WTC11 (cell line): ENCODE results near the gene HSBP1L1. TPM values are rescaled to one million over a fixed set of nuclear protein-coding genes. Genes with fewer than 3 reads are reported as not detected.

ENCODE experiments used
- ATF6 ChIP-seq: sonication (generic); formaldehyde crosslinking; IDR thresholded peaks from 2 replicates; pipeline ENCODE4 v1.8.1; 2023; ENCODE audit warnings: mild to moderate bottlenecking, missing genetic modification reagents
- ELF4 ChIP-seq: sonication (generic); formaldehyde crosslinking; IDR thresholded peaks from 2 replicates; pipeline ENCODE4 v1.8.1; 2022; ENCODE audit warnings: low read depth, mild to moderate bottlenecking, moderate library complexity, missing genetic modification reagents
- ETV6 ChIP-seq: sonication (generic); formaldehyde crosslinking; IDR thresholded peaks from 2 replicates; pipeline ENCODE4 v1.8.1; 2022; ENCODE audit warnings: mild to moderate bottlenecking, missing genetic modification reagents
- FOXJ3 ChIP-seq: sonication (generic); formaldehyde crosslinking; IDR thresholded peaks from 2 replicates; pipeline ENCODE4 v1.9.0; 2021; ENCODE audit warnings: missing genetic modification reagents, mild to moderate bottlenecking, borderline replicate concordance
- MAX ChIP-seq: sonication (generic); formaldehyde crosslinking; IDR thresholded peaks from 2 replicates; pipeline ENCODE4 v1.8.0; 2022; ENCODE audit warnings: mild to moderate bottlenecking, missing genetic modification reagents
- MXD4 ChIP-seq: fragments of 250-450 bp; sonication (Bioruptor Pico); IDR thresholded peaks from 2 replicates; pipeline ENCODE4 v1.8.0; 2021; ENCODE audit warnings: mild to moderate bottlenecking, moderate library complexity, borderline replicate concordance
- NFYB ChIP-seq: sonication (generic); formaldehyde crosslinking; conservative IDR thresholded peaks from 2 replicates; pipeline ENCODE4 v1.8.0; 2022; ENCODE audit warnings: low read depth, missing genetic modification reagents
- NR2C2 ChIP-seq: sonication (generic); formaldehyde crosslinking; IDR thresholded peaks from 2 replicates; pipeline ENCODE4 v1.8.0; 2022; ENCODE audit warnings: mild to moderate bottlenecking, missing genetic modification reagents
- NR3C1 ChIP-seq: sonication (generic); formaldehyde crosslinking; conservative IDR thresholded peaks from 2 replicates; pipeline ENCODE4 v1.8.1; 2023; ENCODE audit warnings: low read depth, mild to moderate bottlenecking, missing genetic modification reagents
- SMAD4 ChIP-seq: sonication (generic); formaldehyde crosslinking; IDR thresholded peaks from 2 replicates; pipeline ENCODE4 v1.8.0; 2022; ENCODE audit warnings: mild to moderate bottlenecking, missing genetic modification reagents
- SOX15 ChIP-seq: fragments of 250-450 bp; sonication (Bioruptor Pico); IDR thresholded peaks from 2 replicates; pipeline ENCODE4 v1.9.0; 2021; ENCODE audit warnings: mild to moderate bottlenecking
- TCF7 ChIP-seq: sonication (generic); formaldehyde crosslinking; IDR thresholded peaks from 2 replicates; pipeline ENCODE4 v1.8.0; 2022; ENCODE audit warnings: mild to moderate bottlenecking, low read depth, missing genetic modification reagents, moderate library complexity
- TP53 ChIP-seq: sonication (generic); formaldehyde crosslinking; IDR thresholded peaks from 2 replicates; pipeline ENCODE4 v1.8.1; 2023; ENCODE audit warnings: mild to moderate bottlenecking, missing genetic modification reagents
- ZNF138 ChIP-seq: sonication (generic); formaldehyde crosslinking; conservative IDR thresholded peaks from 2 replicates; pipeline ENCODE4 v1.8.1; 2022; ENCODE audit warnings: mild to moderate bottlenecking, moderate library complexity, missing genetic modification reagents
- ZNF232 ChIP-seq: sonication (generic); formaldehyde crosslinking; IDR thresholded peaks from 2 replicates; pipeline ENCODE4 v1.8.0; 2022; ENCODE audit warnings: mild to moderate bottlenecking, missing genetic modification reagents
- ZNF317 ChIP-seq: sonication (generic); formaldehyde crosslinking; IDR thresholded peaks from 2 replicates; pipeline ENCODE4 v1.8.1; 2023; ENCODE audit warnings: low read depth, mild to moderate bottlenecking, moderate library complexity, missing genetic modification reagents, borderline replicate concordance
- ZNF423 ChIP-seq: fragments of 250-450 bp; sonication (Bioruptor Pico); IDR thresholded peaks from 2 replicates; pipeline ENCODE4 v2.1.2; 2022; ENCODE audit warnings: mild to moderate bottlenecking, moderate library complexity
- ZNF425 ChIP-seq: fragments of 250-450 bp; sonication (Bioruptor Pico); conservative IDR thresholded peaks from 2 replicates; pipeline ENCODE4 v1.9.0; 2021; ENCODE audit warnings: mild to moderate bottlenecking
- ZNF512 ChIP-seq: sonication (generic); formaldehyde crosslinking; IDR thresholded peaks from 2 replicates; pipeline ENCODE4 v1.8.1; 2022; ENCODE audit warnings: missing genetic modification reagents, borderline replicate concordance
- ZNF532 ChIP-seq: fragments of 250-450 bp; sonication (Bioruptor Pico); IDR thresholded peaks from 2 replicates; pipeline ENCODE4 v1.9.0; 2021; ENCODE audit warnings: mild to moderate bottlenecking, borderline replicate concordance
- ZSCAN18 ChIP-seq: fragments of 250-450 bp; sonication (Bioruptor Pico); IDR thresholded peaks from 2 replicates; pipeline ENCODE4 v2.1.2; 2022; ENCODE audit warnings: mild to moderate bottlenecking, moderate library complexity
- total RNA-seq: library from RNA; stranded (reverse); gene quantifications from 3 replicates; pipeline ENCODE4 v1.2.3, GENCODE V29; 2021
- TF ChIP-seq, protein P1 (sequence below): sonication (generic); formaldehyde crosslinking; IDR thresholded peaks from 2 replicates; pipeline ENCODE4 v1.8.1; 2023; ENCODE audit warnings: mild to moderate bottlenecking, missing genetic modification reagents, moderate library complexity
- TF ChIP-seq, protein P2 (sequence below): sonication (generic); formaldehyde crosslinking; conservative IDR thresholded peaks from 2 replicates; pipeline ENCODE4 v1.8.1; 2023; ENCODE audit warnings: mild to moderate bottlenecking, low read depth, missing genetic modification reagents, moderate library complexity

HSBP1L1 gene
- total RNA-seq, 1 experiment from 2014 or later: 1.4 TPM

DNA sequence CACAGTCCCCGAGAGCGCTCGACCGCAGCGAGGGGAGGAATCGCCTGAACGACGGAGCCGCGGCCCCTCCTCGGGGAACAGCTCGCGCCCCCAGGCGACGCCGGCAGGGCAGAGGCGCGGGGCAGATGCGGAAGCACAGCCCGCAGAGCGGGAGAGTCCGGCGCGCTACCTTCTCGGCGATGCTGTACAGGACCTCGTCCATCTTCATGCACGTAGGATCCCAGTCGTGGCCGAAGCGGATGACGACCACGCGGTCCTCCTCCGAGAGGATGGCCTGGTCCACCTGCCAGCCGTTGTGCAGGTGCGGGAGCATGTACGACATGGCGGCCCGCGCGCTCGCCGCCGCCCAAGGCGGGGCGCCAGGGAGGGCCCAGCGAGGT lies 23.6 kb downstream of the HSBP1L1 start (continued):
- TF ChIP-seq ZNF532 (CRISPR knock-in tag): no peak
- TF ChIP-seq ELF4: no peak
- TF ChIP-seq NFYB (CRISPR knock-in tag): no peak
- TF ChIP-seq TP53: peak; percentile 79; the same call in 1 of the 2 replicates
- no peak for TF ChIP-seq FOXJ3 (CRISPR knock-in tag)
- TF ChIP-seq MXD4: no peak
- TF ChIP-seq NR3C1: no peak; the same call in 1 of the 2 replicates
- 0 out of 2 replicates have a peak, but pooled peaks have one; percentile 78 for TF ChIP-seq ZNF138 (CRISPR knock-in tag)
- TF ChIP-seq MAX (CRISPR knock-in tag): peak; percentile 66; the same call in 1 of the 2 replicates
- TF ChIP-seq ZNF423 (CRISPR knock-in tag): no peak
- TF ChIP-seq SOX15 (CRISPR knock-in tag): no peak
- TF ChIP-seq ZNF232 (CRISPR knock-in tag): no peak
- TF ChIP-seq TCF7 (CRISPR knock-in tag): no peak; the same call in 1 of the 2 replicates
- TF ChIP-seq, protein P1, sequence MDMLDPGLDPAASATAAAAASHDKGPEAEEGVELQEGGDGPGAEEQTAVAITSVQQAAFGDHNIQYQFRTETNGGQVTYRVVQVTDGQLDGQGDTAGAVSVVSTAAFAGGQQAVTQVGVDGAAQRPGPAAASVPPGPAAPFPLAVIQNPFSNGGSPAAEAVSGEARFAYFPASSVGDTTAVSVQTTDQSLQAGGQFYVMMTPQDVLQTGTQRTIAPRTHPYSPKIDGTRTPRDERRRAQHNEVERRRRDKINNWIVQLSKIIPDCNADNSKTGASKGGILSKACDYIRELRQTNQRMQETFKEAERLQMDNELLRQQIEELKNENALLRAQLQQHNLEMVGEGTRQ (CRISPR knock-in tag): no peak; the same call in 1 of the 2 replicates
- no peak for TF ChIP-seq ZNF425 (CRISPR knock-in tag)
- no peak for TF ChIP-seq ZNF317 (CRISPR knock-in tag)
- no peak for TF ChIP-seq NR2C2 (CRISPR knock-in tag)
- TF ChIP-seq ETV6 (CRISPR knock-in tag): no peak; the same call in 1 of the 2 replicates
- no peak for TF ChIP-seq ATF6 (CRISPR knock-in tag)
- no peak for TF ChIP-seq ZSCAN18 (CRISPR knock-in tag)
- TF ChIP-seq, protein P2, sequence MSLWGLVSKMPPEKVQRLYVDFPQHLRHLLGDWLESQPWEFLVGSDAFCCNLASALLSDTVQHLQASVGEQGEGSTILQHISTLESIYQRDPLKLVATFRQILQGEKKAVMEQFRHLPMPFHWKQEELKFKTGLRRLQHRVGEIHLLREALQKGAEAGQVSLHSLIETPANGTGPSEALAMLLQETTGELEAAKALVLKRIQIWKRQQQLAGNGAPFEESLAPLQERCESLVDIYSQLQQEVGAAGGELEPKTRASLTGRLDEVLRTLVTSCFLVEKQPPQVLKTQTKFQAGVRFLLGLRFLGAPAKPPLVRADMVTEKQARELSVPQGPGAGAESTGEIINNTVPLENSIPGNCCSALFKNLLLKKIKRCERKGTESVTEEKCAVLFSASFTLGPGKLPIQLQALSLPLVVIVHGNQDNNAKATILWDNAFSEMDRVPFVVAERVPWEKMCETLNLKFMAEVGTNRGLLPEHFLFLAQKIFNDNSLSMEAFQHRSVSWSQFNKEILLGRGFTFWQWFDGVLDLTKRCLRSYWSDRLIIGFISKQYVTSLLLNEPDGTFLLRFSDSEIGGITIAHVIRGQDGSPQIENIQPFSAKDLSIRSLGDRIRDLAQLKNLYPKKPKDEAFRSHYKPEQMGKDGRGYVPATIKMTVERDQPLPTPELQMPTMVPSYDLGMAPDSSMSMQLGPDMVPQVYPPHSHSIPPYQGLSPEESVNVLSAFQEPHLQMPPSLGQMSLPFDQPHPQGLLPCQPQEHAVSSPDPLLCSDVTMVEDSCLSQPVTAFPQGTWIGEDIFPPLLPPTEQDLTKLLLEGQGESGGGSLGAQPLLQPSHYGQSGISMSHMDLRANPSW (CRISPR knock-in tag): peak; percentile 77; the same call in 1 of the 2 replicates
- no peak for TF ChIP-seq ZNF512
- no peak for TF ChIP-seq SMAD4 (CRISPR knock-in tag)
